ENCODE measurements around the gene ACACB.
"Not testable (repeated sequence)": the region's sequence is repeated elsewhere in the genome, so short reads cannot be mapped to it uniquely, and the experiment has no call there.

The ACACB gene

DNA sequence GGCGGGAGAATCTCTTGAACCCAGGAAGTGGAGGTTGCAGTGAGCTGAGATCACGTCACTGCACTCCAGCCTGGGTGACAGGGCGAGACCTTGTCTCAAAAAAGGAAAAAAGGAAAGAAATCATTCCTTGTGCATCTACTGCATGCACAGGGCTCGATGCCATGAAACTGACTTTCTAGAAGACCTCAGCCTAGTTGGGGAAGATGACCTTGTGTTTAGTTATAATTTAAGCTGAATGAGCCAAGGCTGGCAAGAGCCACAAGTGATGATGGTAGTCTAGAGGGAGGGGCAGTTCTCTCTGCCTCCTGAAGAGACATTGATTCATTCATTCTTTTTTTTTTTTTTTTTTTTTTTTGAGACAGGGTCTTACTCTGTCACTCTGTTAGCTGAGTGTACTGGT is 24.2 kb downstream of the ACACB start:
- no peak for DNase-seq (ENCODE audit: low read depth)

DNA sequence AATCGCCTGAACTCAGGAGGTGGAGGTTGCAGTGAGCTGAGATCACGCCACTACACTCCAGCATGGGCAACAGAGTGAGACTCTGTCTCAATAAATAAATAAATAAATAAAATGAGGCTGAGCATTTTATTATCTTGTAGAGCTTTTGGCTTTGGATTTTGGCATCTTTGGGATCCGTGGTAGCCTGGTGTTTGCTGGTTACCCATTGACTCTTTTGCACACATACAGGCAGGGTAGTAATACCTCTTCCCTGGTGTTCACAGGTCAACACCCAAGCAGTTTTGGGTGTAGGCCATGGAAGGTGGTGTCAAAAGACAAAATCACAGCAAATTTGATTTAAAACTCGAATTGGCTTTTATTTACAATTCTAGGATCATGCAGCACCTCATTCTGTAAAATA is 27.8 kb downstream of the ACACB start:
- no peak for DNase-seq (ENCODE audit: low read depth)

DNA sequence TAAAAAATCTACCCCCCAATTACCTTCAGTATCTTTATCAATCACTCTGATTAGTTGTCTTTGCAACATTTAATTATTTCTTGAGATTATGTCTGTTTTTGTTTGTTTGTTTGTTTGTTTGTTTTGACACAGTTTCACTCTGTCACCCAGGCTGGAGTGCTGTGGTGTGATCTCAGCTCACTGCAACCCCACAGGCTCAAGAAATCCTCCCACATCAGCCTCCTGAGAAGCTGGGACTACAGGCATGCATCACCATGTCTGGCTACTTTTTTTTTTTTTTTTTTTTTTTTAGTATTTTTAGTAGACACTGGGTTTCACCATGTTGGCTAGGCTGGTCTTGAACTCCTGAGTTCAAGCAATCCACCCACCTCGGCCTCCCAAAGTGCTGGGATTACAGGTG is 30.7 kb downstream of the ACACB start:
- DNase-seq (ENCODE audit: low read depth), result not testable (repeated sequence)

DNA sequence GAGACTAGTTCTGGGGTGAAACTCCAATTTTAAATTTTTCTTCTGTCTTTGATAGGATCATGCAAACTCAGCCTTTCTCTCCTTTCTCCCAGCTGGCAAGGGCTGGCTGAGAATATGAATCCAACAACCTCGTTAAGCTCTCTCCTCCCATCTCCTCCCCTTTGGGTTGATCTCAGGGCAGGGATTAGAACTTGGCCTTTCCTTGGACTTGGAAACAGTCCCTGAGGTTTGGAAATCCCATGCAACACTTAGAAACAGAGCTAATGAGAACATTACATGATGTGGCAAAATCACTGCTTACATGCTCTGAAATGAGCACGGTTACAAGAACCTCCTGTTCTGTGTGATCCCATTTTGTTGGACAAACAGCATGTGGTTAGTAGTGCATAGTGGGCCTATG is 31.6 kb downstream of the ACACB start:
- peak; percentile 55 for DNase-seq (ENCODE audit: low read depth)

DNA sequence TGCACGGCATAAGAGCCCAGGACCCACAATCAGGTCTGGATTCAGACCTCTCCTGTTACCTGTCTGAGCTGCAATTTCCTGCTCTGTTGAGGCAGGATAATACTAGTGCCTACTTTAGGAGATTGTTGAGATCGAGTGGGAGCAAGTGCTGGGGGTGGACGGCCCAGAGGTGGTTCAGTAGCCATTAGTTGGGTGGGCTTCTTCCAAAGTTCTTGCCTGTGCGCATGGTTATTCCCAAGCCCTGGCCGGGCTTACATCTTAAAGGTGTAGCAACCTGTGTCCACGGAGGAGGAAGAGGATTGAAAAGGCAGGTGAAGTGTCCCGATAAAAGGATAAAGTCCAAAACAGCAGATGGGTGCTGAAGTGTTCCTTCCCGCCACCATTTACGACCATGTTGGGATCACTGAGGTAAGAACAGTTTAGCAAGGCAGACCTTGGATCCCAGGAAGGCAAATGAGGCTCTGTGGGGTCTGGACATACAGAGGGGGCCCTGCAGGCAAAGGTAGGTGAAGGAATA is 33.8 kb downstream of the ACACB start:
- no peak for DNase-seq (ENCODE audit: low read depth)

DNA sequence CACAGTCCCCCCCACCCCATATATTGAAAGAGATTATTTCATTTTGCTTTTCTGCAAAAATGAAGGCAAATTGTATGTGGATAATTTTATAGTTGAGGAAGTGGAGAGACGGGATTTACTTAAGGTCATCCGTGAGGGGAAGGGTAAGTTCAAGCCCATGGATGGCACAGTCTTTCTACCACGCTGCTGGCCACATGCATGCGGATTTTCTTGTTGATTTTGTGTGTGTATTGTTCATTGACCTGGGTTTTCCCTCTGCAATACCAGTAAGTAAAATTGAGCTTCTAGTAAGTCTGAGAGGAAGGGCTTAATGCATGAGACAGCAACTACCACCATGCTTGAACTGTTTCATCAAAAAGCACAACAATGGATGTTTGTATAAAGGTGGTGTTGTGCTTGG is 35.1 kb downstream of the ACACB start:
- no peak for DNase-seq (ENCODE audit: low read depth)

DNA sequence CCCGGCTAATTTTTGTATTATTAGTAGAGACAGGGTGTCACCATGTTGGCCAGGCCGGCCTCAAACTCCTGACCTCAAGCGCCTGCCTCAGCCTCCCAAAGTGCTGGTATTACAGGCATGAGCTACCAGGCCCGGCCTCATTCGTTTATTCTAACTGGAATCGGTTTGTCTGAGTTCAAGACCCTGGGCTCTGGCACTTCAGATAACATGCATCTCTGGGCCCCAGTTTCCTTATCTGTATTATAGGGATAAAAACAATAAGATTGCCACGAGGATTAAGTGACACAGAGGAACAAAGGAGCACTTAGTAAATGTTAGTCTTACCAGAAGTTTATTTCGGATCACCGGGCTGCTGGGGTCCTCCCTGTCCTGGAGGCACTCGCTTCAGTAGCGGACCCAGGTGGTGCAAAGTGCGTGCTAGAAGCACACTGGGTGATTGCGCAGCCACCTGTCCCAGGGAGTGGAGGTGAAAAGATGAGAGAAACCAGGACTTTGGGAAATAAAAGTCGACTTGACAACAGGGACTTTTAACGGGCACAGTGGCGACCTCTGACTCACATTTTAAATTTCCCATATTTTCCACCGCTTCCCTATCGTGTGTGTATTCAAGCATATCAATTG is 37.5 kb downstream of the ACACB start:
- DNase-seq (ENCODE audit: low read depth), result no peak

DNA sequence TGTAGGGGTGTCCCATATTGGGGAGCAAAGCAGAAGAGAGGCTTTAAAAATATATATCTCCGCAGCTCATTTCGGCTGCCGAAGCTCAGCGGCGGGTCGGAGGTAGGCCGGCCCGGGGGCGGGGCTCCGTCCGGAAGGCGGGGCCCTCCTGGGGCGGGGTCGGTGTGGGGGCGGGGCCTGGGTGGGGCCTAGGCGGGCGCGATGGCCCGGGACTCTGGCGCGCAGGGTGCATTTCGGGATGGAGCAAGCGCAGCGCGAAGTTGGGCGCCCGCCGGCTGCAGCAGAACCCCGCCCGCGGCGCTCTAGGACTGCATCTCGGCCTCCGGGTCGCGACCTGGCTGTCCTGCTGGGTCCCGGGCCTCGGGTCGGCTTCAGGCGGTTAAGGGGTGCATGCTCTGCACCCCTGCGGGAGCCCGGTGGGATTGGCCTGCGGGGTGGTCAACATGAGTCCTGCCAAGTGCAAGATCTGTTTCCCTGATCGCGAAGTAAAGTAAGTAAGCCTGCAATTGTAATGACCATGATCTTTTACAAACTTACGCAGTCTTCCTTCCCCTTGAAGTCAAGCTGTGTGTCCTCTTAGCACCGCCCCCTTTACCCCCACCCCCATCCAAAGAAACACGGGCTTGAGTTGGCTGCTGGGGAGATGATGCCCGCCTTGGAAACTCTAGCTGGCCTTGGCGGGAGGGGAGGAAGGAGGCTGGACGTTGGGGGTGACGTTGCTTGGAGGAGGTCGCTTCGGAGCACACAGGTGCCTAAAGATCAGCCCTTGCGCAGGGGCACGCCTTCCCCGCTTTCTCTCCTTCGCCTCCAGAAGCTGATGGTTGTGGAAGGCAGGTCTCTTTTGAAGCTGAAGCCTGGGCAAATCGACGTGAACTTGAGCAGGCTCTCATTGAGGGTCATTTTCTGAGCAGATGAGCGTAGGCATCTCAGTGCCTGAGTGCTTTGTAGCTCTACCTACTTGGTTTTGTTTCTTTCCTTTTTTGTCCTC is 38.4 kb downstream of the ACACB start:
- DNase-seq (ENCODE audit: low read depth), result no peak

DNA sequence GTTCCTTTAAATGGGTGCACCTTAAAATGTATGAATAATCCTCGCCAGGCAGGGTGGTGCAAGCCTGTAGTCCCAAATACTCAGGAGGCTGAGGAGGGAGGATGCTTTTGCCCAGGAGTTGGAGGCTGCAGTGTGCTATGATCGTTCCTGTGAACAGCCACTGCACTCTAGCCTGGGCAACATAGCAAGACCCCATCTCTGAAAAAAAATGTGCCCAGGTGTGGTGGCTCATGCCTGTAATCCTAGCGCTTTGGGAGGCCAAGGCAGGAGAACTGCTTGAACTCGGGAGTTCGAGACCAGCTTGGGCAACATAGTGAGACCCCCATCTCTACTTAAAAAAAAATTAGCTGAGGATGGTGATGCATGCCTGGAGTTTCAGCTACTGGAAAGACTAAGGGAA is 39.6 kb downstream of the ACACB start:
- DNase-seq (ENCODE audit: low read depth), result no peak

DNA sequence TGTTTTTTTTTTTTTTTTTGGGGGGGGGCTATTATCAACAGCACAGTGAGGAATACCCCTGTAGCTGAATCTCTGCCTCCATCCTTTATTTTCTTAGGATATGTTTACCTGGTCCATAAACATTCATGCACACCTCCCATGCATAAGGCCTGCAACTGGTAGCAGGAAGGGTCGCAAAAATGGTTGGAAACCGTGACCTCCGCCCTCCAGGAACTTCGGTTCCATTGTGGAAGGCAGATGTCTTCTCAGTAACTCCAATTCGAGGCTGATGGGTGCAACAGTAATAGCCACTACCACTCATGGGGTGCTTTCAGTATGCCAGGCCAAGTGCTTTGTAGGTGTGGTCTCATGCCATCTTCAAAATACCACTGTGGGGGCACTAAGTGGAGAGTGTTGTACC is 40.2 kb downstream of the ACACB start:
- no peak for DNase-seq (ENCODE audit: low read depth)

DNA sequence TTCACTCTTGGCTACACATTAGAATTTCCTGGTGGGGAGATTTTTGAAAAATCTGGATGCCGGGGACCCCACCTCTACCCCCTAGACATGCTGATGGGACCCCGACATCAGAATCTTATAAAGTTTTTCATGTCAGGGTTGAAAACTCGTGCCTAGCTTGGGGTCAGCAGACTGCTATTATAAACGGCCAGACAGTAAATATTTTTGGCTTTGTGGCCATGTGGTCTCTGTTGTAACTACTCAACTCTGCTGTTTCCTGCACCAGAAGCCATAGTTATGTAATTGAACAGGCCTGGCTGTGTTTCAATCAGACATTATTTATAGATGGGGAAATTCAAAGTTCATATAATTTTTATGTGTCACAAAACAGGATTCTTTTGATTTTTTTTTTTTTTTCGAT is 41.6 kb downstream of the ACACB start:
- DNase-seq (ENCODE audit: low read depth), result no peak

DNA sequence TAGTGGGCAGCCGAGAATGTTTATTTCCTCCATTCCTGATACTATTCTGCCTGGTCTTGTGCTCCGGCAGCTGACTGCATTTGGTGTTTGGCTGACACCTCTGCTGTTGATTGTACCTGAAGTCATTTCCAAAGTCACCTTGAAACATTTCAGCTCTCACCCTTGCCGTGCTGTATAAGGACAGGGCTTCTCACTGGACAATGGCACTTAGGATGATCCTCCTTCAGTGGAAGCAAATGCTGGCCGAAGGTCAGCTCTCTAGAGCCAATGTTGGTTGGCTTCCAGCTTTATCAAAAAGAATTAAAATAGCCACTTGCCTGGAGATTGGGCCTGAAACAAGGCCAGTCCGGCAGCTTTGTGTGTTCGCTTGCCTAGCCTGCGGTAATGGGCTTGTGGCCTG is 44.0 kb downstream of the ACACB start:
- no peak for DNase-seq (ENCODE audit: low read depth)

DNA sequence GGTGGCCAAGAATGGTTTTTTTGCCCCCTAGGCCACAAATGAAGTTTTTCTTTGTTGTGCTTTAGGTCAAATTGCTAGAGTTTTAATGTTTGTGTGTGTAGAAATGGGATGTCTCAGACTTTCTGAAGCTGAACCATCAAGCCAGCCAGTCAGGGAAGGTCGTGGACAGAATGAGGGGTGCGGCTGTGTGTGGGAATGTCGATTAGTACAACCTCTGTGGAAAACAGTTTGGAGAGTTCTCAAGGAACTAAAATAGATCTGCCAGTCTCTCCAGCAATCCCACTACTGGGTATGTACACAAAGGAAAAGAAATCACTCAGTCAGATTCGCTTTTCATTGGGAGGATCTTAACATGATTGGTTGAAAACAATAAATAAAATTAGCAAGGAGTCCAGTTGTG is 44.5 kb downstream of the ACACB start:
- no peak for DNase-seq (ENCODE audit: low read depth)

DNA sequence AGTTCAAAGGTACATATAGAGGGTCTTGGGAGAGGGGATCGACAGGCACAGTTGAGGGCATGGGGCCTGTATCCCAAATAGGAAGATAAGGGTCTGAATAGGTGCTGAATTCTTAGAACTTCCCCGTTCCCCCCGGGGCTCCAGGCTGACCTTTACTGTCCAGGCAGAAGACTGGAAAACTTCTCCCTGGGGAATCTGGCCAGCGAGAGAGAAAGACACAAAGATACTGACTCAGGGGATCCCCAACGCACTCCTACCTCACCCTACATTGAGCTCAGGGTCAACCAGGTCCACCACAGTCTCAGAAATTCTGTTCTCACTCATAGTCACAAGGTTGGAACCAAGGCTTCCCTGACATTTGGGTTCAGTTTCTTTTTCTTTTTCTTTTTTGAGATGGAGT is 46.2 kb downstream of the ACACB start:
- no peak for DNase-seq (ENCODE audit: low read depth)

DNA sequence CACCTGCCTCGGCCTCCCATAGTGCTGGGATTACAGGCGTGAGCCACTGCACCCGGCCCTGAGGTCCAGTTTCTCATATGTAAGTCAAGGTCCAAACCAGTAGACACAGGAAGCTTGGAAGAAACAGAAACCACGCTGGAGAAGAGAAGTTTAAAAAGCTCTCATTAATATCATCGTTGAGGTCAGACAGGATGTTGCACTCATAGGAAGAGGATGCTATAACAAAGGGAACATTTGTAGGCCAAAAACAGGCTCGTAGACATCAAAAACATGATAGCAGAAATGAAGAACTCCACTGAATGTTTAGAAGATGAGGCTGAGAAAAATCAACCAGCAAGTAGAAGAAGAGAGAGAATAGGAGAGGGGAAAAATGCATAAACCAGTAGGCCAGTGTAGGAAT is 46.8 kb downstream of the ACACB start:
- DNase-seq (ENCODE audit: low read depth), result no peak

DNA sequence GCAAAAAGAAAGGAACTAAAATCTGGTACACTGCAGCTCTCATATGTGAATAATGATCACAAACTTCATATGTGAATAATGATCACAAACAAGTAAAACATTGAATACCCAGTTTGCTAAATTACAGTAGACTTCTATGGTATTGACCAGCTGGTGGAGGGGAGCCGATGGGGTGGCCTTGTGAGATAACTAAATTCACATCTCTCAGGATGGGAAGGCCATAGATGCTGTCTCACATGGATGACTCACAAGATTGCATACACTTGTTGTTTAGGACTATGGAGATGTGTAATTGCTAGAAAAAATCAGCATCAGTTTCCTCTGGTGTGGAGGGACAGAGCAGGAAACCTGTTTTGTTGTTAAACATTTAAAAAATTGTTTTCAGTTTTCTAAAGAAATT is 49.2 kb downstream of the ACACB start:
- DNase-seq (ENCODE audit: low read depth), result no peak

DNA sequence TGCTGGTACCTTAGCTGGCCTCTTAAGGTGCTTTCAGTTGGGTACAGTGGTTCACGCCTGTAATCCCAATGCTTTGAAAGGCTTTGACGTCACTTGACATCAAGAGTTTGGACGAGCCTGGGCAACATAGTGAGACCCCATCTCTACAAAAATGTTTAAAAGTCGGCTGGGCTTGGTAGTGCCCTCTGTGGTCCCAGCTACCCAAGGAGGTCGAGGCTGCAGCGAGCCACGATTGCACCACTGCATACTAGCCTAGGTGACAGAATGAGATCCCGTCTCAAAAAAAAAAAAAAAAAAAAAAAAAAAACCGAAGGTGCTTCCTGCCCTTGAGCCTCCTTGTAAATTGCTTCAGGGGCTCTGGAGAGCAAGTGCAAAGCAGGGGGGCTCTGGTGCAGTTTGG is 50.0 kb downstream of the ACACB start:
- DNase-seq (ENCODE audit: low read depth), result no peak

DNA sequence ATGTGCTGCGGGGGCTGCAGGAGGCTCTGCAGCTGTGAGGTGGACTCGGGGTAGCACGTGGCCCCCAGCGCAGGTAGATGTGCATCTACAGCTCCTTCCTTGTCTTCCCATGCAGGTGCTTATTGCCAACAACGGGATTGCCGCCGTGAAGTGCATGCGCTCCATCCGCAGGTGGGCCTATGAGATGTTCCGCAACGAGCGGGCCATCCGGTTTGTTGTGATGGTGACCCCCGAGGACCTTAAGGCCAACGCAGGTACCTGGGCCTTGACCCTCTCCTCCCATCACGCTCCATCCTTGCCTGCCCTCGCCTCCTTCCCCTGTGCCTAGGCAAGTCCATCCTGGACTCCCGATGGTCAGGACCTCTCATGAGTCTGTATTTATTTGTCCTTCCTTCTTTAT is 51.4 kb downstream of the ACACB start:
- DNase-seq (ENCODE audit: low read depth), result no peak

DNA sequence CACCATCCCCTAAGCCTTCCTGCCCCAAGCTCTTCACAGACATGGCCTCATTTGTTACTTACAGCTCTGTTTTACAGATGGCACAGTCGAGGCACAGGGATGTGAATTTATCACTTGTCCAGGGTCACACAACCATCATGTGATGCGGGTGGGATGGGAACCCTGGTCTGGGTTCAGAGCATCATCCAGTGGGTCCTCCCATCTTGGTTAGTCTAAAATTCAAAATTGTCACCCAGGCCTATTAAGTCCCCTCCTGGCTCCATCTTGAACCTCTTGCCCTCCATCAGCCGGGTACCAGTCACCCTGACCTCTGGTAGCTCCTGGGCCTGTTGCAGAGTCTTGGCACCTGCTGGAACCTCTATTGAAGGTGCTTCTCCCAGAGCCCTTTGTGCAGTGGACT is 52.9 kb downstream of the ACACB start:
- DNase-seq (ENCODE audit: low read depth), result no peak

DNA sequence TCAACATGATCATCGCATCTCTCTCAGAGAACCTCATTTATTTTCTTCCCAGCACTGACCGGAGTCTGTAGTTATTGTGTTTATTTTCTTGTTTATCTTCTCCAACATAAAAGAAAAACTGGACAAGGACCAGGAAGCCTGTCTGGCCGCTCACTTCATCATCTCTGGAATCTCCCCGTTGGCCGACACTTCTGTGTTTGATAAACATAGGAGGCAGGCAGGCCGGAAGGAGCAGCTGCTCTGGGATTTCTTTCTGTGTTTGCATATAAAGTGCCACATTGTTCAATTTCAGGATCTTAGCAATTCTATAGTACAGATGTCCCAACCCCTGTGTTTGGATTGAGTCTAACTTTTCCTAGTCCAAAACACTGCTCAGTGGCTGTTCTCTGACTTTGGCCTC is 53.3 kb downstream of the ACACB start:
- DNase-seq (ENCODE audit: low read depth), result no peak

DNA sequence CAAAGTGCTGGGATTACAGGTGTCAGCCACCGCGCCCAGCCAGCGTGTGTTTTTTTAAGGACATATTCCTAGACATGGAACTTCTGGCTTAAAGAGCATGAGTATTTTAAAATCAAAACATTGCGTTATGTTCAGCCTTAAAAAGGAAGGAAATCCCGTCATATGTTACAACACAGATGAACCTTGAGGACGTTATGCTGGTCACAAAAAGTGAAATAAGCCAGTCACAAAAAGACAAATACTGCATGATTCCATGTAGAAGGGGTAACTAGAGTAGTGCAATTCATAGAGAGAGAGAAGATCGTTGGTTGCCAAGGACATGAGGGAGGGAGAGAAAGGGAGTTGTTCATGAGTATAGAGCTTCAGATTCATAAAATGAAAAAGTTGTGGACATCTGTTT is 53.9 kb downstream of the ACACB start:
- no peak for DNase-seq (ENCODE audit: low read depth)

DNA sequence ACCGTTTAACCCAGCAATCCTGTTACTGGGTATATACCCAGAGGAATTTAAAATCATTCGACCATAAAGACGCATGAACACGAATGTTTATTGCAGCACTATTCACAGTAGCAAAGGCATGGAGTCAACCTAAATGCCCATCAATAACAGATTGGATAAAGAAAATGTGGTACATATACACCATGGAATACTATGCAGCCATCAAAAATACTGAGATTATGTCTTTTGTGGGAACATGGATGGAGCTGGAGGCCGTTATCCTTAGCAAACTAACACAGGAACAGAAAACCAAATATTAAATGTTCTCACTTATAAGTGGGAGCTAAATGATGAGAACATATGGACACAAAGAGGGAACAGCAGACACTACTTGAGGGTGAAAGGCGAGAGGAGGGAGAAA is 56.4 kb downstream of the ACACB start:
- not testable (repeated sequence) for DNase-seq (ENCODE audit: low read depth)

DNA sequence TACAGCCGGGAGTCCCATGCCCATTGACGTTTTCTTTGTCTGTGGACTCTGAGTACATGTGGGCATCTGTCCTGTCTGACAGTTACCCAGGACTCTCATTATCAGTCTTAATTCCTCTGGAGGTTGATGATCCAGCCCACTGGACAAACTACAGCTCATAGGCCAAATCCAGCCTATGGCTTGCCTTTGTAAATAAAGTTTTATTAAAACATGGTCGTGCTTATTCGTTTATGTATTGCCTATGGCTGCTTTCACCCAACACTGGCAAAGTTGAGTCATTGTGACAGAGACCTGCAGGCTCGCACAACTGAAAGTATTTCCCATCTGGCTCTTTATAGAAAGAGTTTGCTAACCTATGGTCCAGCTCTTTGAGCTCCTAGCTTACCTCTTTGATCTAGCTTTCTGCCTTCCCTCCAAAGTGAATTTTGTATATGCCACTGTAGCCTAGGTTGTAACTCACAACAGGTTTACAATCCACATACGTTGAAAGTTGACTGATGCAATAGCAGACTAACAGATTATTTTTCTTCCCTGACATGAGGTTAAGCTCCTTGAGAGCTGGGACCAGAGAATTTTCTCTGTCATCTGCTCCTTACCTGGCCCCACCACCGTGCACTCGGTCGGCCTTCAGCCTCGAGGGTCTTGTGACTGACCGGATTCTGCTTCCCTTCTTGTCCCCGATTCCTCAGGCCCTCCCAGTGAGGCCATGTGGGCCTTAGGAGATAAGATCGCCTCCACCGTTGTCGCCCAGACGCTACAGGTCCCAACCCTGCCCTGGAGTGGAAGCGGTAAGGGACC is 57.3 kb downstream of the ACACB start:
- DNase-seq (ENCODE audit: low read depth), result no peak
